GM19468 (cell line): ENCODE data around the gene PRPF8.

Experiments
- ATAC-seq: cut with Tn5 transposase; IDR thresholded peaks from one replicate; pipeline ENCODE4 v1.9.1; 2021; ENCODE audit warnings: mild to moderate bottlenecking, moderate library complexity, moderate number of reproducible peaks; ENCODE audit not compliant: unreplicated experiment; ENCODE audit errors: extremely low read depth

PRPF8 gene

GRCh38 chr17:1604831-1605528, 79.7 kb downstream of the PRPF8 start:
- no peak for ATAC-seq

- no peak for ATAC-seq
Observed at GRCh38 chr17:1601571-1601970, 83.1 kb downstream of the PRPF8 start.
